Endothelial cell (in vitro differentiated cells): ENCODE results near the gene RPL4. TPM values are rescaled to one million over a fixed set of nuclear protein-coding genes. Genes with fewer than 3 reads are reported as not detected.

ENCODE experiments used
- DNase-seq: peaks from one replicate; pipeline ENCODE4 v3.0.0; 2021; ENCODE audit warnings: low spot score
- H3K27ac Mint-ChIP-seq: one replicate; pipeline ENCODE4 v1.8.0; 2021; ENCODE audit warnings: mixed read lengths, inconsistent platforms; ENCODE audit not compliant: unreplicated experiment
- H3K27me3 Mint-ChIP-seq: one replicate; pipeline ENCODE4 v1.8.0; 2021; ENCODE audit warnings: mild to moderate bottlenecking, moderate library complexity, mixed read lengths, inconsistent platforms; ENCODE audit not compliant: unreplicated experiment
- H3K36me3 Mint-ChIP-seq: one replicate; pipeline ENCODE4 v1.8.0; 2021; ENCODE audit warnings: mild to moderate bottlenecking, low read depth, mixed read lengths, inconsistent platforms; ENCODE audit not compliant: unreplicated experiment
- H3K4me1 Mint-ChIP-seq: one replicate; pipeline ENCODE4 v1.8.0; 2021; ENCODE audit warnings: mild to moderate bottlenecking, mixed read lengths, inconsistent platforms; ENCODE audit not compliant: unreplicated experiment
- H3K4me3 Mint-ChIP-seq: one replicate; pipeline ENCODE4 v1.8.0; 2021; ENCODE audit warnings: mild to moderate bottlenecking, mixed read lengths, inconsistent platforms; ENCODE audit not compliant: unreplicated experiment
- H3K9me3 Mint-ChIP-seq: one replicate; pipeline ENCODE4 v1.8.0; 2021; ENCODE audit warnings: mixed read lengths, inconsistent platforms; ENCODE audit not compliant: unreplicated experiment
- total RNA-seq: library from RNA; stranded (reverse); fragmentation: NEBNext Ultra II Directional; extraction: Animal tissue kit (Norgen Biotek cat#: 25700); gene quantifications from one replicate; pipeline ENCODE4 v1.2.1, GENCODE V29; 2021; ENCODE audit not compliant: unreplicated experiment
- TF ChIP-seq, protein P1 (sequence below): fragments of 200-600 bp; sonication (generic); IDR thresholded peaks from one replicate; pipeline ENCODE4 v1.5.0; 2021; ENCODE audit warnings: antibody characterized with exemption; ENCODE audit not compliant: unreplicated experiment

The RPL4 gene
- total RNA-seq, 1 donor from 2014 or later, result 3,652 TPM

DNA sequence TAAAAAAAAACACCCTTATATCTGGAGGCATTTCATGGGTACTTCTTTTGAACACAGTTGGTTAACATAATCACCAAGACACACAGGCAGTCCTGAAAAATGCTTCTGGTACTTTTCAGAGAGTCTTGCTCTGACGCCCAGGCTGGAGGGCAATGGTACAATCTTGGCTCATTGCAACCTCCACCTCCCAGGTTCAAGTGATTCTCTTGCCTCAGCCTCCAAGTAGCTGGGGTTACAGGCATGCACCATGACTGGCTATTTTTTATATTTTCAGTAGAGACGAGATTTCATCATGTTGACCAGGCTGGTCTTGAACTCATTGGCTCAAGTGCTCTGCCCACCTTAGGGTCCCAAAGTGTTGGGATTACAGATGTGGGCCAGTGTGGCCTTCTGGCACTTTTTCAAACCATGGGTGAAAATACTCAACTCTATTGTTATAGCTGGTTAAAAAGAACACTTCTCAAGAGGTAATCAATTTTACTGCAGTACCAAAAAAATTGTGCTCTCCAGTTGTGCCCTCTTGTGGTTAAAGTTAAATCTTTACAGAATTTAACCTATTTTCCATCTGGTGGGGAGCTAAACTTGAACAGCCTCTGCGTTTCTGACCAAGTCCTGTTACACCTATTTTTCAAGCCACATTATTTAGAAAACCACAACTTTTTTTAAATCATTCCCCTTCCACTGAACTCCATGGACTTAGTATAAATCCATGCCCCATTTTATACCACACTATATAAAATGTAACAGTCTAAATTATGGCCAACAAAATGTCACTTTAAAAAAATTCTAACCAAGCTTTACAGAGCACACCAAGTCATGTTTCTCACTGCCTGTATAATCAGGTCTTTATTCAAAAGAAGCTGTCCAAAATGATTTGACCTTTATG is 5.9 kb downstream of the RPL4 start:
- Mint-ChIP-seq H3K9me3 (no peaks in the 10 kb centered on the region), H3K4me3 (peak overlapping the region; percentile 39), H3K27ac (peak overlapping the region; percentile 3), H3K4me1 (peaks cover 32% of the 10 kb centered on the region), H3K27me3 (peaks cover 2% of the 10 kb centered on the region), H3K36me3 (peaks cover 33% of the 10 kb centered on the region)
- TF ChIP-seq, protein P1, sequence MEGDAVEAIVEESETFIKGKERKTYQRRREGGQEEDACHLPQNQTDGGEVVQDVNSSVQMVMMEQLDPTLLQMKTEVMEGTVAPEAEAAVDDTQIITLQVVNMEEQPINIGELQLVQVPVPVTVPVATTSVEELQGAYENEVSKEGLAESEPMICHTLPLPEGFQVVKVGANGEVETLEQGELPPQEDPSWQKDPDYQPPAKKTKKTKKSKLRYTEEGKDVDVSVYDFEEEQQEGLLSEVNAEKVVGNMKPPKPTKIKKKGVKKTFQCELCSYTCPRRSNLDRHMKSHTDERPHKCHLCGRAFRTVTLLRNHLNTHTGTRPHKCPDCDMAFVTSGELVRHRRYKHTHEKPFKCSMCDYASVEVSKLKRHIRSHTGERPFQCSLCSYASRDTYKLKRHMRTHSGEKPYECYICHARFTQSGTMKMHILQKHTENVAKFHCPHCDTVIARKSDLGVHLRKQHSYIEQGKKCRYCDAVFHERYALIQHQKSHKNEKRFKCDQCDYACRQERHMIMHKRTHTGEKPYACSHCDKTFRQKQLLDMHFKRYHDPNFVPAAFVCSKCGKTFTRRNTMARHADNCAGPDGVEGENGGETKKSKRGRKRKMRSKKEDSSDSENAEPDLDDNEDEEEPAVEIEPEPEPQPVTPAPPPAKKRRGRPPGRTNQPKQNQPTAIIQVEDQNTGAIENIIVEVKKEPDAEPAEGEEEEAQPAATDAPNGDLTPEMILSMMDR, result peak; percentile 74
- no peak for DNase-seq

- peaks cover 38% of the 10 kb centered on the region for H3K36me3 Mint-ChIP-seq
- peak; percentile 99 for DNase-seq
- peaks cover 34% of the 10 kb centered on the region for H3K4me1 Mint-ChIP-seq
- H3K27me3 Mint-ChIP-seq, result peaks cover 4% of the 10 kb centered on the region
- no peaks in the 10 kb centered on the region for H3K9me3 Mint-ChIP-seq
- H3K4me3 Mint-ChIP-seq, result peak within 1 kb of the TSS; percentile 93
- TF ChIP-seq, protein P1, result peak; percentile 96
- H3K27ac Mint-ChIP-seq, result peak within 1 kb of the TSS; percentile 93
Observed at GRCh38 chr15:66497502-66498455, 6.9 kb downstream of the RPL4 start, which contains the start of gene SNAPC5. SNAPC5 (minus strand) TSS chr15:66497762; CDS start chr15:66497731, 31 bp downstream.

GRCh38 chr15:66496951-66497501 is 7.6 kb downstream of the RPL4 start:
- TF ChIP-seq, protein P1, result no peak
- peaks cover 28% of the 10 kb centered on the region for H3K4me1 Mint-ChIP-seq
- no peaks in the 10 kb centered on the region for H3K9me3 Mint-ChIP-seq
- peak overlapping the region; percentile 93 for H3K4me3 Mint-ChIP-seq
- peaks cover 33% of the 10 kb centered on the region for H3K36me3 Mint-ChIP-seq
- DNase-seq, result no peak
- peak overlapping the region; percentile 93 for H3K27ac Mint-ChIP-seq
- peaks cover 4% of the 10 kb centered on the region for H3K27me3 Mint-ChIP-seq

DNA sequence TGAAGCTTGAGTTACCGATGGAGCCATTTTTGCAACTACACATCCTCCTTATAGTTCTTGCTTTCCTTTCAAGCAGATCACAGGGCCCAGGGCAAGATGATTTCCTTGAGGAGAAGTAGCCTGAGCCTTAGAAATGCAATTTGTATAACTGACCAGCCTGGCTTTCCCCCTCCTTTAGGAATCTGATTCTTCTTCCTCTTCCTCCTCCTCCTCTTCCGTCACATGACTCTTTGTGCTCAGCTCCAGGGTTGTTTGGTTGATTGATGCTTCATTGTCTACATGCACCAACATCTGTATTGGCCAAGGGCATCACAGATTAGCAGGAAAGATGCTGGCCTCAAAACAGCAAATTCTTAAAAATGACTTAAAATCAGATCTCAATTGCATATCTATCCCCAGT is 10.4 kb downstream of the RPL4 start:
- H3K9me3 Mint-ChIP-seq, result no peaks in the 10 kb centered on the region
- peaks cover 25% of the 10 kb centered on the region for H3K4me1 Mint-ChIP-seq
- peaks cover 33% of the 10 kb centered on the region for H3K36me3 Mint-ChIP-seq
- H3K27ac Mint-ChIP-seq, result peak overlapping the region; percentile 12
- TF ChIP-seq, protein P1, result no peak
- H3K27me3 Mint-ChIP-seq, result peaks cover 6% of the 10 kb centered on the region
- no peak overlapping the region for H3K4me3 Mint-ChIP-seq
- DNase-seq, result no peak
